Ovary (tissue), 3 donors: ENCODE measurements around the gene SGCB.

ENCODE experiments used
- CTCF ChIP-seq, 3 donors: fragments of 450-650 bp in 2 of 3; fragments of 200-600 bp in 1 of 3; IDR thresholded peaks; one replicate each; pipeline versions ENCODE4 v1.5.1 to v1.8.0; 2016 to 2022; ENCODE audit warnings: antibody characterized with exemption in 3 of 3, mild to moderate bottlenecking in 1 of 3
- POLR2A ChIP-seq: fragments of 450-650 bp; IDR thresholded peaks from one replicate; pipeline ENCODE4 v1.6.1; 2017; ENCODE audit warnings: antibody characterized with exemption, mild to moderate bottlenecking, moderate library complexity
- donor health status: DM: no; HTN: no; CAD: no.

DNA sequence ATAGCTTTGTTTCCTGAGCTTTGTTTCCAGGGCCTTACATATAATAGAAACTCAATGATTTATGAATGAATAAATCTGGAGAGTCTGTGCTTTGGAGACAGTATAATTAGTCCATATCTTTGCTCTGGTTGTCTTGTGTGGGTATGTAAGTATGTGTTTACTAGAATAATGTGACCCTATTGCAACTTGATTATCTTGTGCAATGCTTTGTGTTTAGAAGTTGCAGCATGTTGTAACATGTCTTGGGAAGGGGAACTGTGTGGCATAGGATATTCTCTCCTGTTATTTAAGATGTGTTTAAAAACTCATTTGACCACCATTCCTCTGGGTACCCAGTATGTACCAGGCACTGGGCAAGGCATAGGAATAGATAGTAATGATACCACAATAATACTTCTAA is 19.1 kb upstream of the SGCB start:
- TF ChIP-seq CTCF (IDR thresholded peaks at IDR 0.05): no peak
- no peak for TF ChIP-seq POLR2A
